Ovary (tissue), 3 donors: ENCODE measurements around the gene BAG3.

ENCODE experiments used
- EP300 ChIP-seq: sonication (generic); formaldehyde crosslinking; IDR thresholded peaks from one replicate; pipeline ENCODE4 v1.6.1; 2017; ENCODE audit warnings: antibody characterized with exemption
- POLR2A ChIP-seq: fragments of 450-650 bp; IDR thresholded peaks from one replicate; pipeline ENCODE4 v1.6.1; 2017; ENCODE audit warnings: antibody characterized with exemption, mild to moderate bottlenecking, moderate library complexity
- TF ChIP-seq, protein P1 (sequence below), 3 donors: fragments of 450-650 bp in 2 of 3; fragments of 200-600 bp in 1 of 3; IDR thresholded peaks; one replicate each; pipeline versions ENCODE4 v1.5.1 to v1.8.0; 2016 to 2022; ENCODE audit warnings: antibody characterized with exemption in 3 of 3, mild to moderate bottlenecking in 1 of 3
- donor health status: DM: no; HTN: no; CAD: no.

DNA sequence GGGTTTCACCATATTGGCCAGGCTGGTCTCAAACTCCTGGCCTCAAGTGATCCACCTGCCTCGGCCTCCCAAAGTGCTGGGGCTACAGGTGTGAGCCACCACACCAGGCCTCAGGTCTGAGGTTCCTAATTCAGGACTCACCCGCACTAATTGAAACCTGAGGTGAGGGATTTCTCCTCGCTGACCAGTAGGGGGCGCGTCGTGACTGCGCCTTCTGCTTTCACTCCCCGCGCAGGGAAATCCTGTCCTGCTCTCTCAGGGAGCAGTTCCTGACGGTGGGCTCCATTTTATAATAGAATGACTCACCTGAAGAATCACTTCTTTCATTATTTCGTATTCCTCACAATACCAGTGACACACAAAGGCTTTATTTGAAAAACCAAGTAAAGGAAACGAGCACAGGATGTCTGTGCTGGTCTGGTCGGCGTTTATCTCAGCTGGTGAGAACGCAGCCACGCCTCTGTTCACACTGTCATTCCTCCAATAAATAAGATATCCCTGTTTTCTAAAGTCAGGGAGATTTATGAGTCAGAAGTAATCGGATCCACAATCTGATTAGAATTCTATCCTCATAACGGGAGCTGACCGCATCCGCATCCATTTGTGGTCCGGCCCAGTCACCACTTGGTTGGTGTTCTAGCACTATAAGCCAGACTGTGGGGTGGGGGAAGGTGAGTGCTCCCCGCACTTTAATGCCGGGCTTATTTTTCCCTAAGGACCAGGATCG is 35.4 kb downstream of the BAG3 start:
- TF ChIP-seq EP300 (no peak), POLR2A (no peak)
- TF ChIP-seq, protein P1, sequence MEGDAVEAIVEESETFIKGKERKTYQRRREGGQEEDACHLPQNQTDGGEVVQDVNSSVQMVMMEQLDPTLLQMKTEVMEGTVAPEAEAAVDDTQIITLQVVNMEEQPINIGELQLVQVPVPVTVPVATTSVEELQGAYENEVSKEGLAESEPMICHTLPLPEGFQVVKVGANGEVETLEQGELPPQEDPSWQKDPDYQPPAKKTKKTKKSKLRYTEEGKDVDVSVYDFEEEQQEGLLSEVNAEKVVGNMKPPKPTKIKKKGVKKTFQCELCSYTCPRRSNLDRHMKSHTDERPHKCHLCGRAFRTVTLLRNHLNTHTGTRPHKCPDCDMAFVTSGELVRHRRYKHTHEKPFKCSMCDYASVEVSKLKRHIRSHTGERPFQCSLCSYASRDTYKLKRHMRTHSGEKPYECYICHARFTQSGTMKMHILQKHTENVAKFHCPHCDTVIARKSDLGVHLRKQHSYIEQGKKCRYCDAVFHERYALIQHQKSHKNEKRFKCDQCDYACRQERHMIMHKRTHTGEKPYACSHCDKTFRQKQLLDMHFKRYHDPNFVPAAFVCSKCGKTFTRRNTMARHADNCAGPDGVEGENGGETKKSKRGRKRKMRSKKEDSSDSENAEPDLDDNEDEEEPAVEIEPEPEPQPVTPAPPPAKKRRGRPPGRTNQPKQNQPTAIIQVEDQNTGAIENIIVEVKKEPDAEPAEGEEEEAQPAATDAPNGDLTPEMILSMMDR (IDR thresholded peaks at IDR 0.05) = peak; percentile 82 to 96 (median 87)
